ENCODE measurements around the gene LIMS2. TPM values are rescaled to one million over a fixed set of nuclear protein-coding genes. Genes with fewer than 3 reads are reported as not detected.

LIMS2 gene
- polyA plus RNA-seq, 1 donor (not counting 4 experiments of a cell fraction or from before 2014, with no cell fraction given): not detected

DNA sequence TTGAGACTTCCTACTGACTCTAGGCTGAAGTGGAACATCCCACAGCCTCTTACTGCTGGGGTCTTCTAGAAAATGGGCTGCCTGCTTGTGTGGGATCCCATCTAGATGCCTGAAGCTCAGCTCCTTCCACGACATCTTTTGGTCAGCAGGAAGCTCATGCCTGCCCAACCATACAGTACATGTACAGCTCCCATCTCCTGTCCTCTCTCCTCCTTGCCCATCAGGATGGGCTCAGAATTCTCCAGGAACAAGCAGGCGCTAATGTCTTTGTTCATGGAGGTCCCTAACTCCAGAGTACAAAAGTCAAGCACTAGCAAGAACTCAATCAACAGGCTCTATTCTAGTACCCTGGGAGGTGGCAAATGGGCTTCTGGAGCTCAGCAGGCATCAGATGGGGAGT lies 61.1 kb downstream of the LIMS2 start:
- Histone ChIP-seq H3K27me3 (ENCODE audit: control insufficient read depth, extremely low read depth, insufficient read depth, low read length) (no peaks in the 10 kb centered on the region), H3K9me3 (ENCODE audit: control insufficient read depth, low read depth, low read length) (no peaks in the 10 kb centered on the region), H3K4me1 (ENCODE audit: control insufficient read depth, extremely low read depth, insufficient read depth, low read length) (peaks cover 3% of the 10 kb centered on the region), H3K79me2 (ENCODE audit: control insufficient read depth, insufficient read depth, low read length) (no peaks in the 10 kb centered on the region), H3K9ac (ENCODE audit: control insufficient read depth, extremely low read depth, insufficient read depth, low read length) (no peak overlapping the region), H3K36me3 (ENCODE audit: control insufficient read depth in 2 of 2, extremely low read depth in 1 of 2, insufficient read depth in 2 of 2, low read length in 2 of 2) (no peaks in the 10 kb centered on the region), H2AFZ (ENCODE audit: control insufficient read depth, low read length) (no peak overlapping the region), H3K27ac (ENCODE audit: control insufficient read depth, insufficient read depth, low read length) (no peak overlapping the region), H3K4me3 (ENCODE audit: control insufficient read depth in 2 of 3, extremely low read depth in 1 of 3, insufficient read depth in 2 of 3, low read depth in 1 of 3, low read length in 3 of 3) (no peak overlapping the region), H3K4me2 (ENCODE audit: control insufficient read depth, extremely low read depth, insufficient read depth, low read depth, low read length) (no peak overlapping the region), H3K9me1 (ENCODE audit: control insufficient read depth, extremely low read depth, insufficient read depth, low read length) (no peaks in the 10 kb centered on the region), H4K20me1 (ENCODE audit: control insufficient read depth, extremely low read depth, insufficient read depth, low read length) (no peaks in the 10 kb centered on the region)
- FAIRE-seq: no peak
- dilution Hi-C loops (cut with MboI; ENCODE audit: extremely low pct_ligation_motif_present, low sequenced_read_pairs): no loop called here
- DNase-seq (ENCODE audit: low read depth, low spot score): no peak
- TF ChIP-seq EZH2 (IDR thresholded peaks at IDR 0.05; ENCODE audit: low read length): no peak
- TF ChIP-seq, protein P1, sequence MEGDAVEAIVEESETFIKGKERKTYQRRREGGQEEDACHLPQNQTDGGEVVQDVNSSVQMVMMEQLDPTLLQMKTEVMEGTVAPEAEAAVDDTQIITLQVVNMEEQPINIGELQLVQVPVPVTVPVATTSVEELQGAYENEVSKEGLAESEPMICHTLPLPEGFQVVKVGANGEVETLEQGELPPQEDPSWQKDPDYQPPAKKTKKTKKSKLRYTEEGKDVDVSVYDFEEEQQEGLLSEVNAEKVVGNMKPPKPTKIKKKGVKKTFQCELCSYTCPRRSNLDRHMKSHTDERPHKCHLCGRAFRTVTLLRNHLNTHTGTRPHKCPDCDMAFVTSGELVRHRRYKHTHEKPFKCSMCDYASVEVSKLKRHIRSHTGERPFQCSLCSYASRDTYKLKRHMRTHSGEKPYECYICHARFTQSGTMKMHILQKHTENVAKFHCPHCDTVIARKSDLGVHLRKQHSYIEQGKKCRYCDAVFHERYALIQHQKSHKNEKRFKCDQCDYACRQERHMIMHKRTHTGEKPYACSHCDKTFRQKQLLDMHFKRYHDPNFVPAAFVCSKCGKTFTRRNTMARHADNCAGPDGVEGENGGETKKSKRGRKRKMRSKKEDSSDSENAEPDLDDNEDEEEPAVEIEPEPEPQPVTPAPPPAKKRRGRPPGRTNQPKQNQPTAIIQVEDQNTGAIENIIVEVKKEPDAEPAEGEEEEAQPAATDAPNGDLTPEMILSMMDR (optimal IDR thresholded peaks at IDR 0.05 in 1 of 3, IDR thresholded peaks at IDR 0.05 in 1 of 3, conservative IDR thresholded peaks at IDR 0.05 in 1 of 3; ENCODE audit: extremely low read depth in 1 of 3, insufficient read depth in 2 of 3, low read length in 3 of 3): no peak

DNA sequence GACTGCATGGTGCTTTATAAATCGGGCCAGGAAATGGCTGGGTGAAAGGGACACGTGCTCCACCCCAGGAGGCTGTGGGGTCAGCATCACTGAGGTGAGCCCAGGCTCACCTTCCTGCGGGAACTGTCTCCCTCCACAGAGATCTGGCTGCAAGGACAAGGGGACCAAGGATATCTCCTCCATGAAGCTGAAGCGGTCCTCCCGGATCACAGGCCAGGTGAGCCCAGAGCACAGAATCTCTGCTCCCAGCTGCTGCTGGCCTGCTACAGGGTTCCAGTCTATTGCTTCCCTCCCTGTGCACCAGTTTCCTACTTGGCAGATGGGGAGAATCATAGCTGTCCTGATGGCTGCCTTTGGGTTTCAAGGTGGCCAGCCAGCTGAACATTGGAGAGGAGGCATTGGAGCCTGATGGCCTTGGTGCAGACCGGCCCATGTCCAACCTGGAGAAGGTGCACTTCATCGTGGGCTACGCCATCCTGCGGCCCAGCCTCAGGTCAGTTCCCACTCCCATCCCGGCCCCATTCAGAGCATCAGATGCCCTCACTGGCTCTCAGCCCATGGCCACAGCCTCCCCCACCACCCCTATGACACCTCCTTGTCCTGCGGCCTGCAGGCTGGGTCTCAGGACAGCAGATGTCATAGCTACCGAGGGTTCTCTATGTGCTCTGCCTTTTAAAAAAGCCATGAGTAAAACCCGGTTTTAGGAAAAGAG lies 63.1 kb downstream of the LIMS2 start:
- no peak overlapping the region for H2AFZ ChIP-seq (ENCODE audit: control insufficient read depth, low read length)
- no peaks in the 10 kb centered on the region for H3K36me3 ChIP-seq (ENCODE audit: control insufficient read depth in 2 of 2, extremely low read depth in 1 of 2, insufficient read depth in 2 of 2, low read length in 2 of 2)
- peaks cover 3% of the 10 kb centered on the region for H3K4me1 ChIP-seq (ENCODE audit: control insufficient read depth, extremely low read depth, insufficient read depth, low read length)
- no peak for DNase-seq (ENCODE audit: low read depth, low spot score)
- H3K9me1 ChIP-seq (ENCODE audit: control insufficient read depth, extremely low read depth, insufficient read depth, low read length): no peaks in the 10 kb centered on the region
- TF ChIP-seq, protein P1 (optimal IDR thresholded peaks at IDR 0.05 in 1 of 3, IDR thresholded peaks at IDR 0.05 in 1 of 3, conservative IDR thresholded peaks at IDR 0.05 in 1 of 3; ENCODE audit: extremely low read depth in 1 of 3, insufficient read depth in 2 of 3, low read length in 3 of 3): no peak
- TF ChIP-seq EZH2 (IDR thresholded peaks at IDR 0.05; ENCODE audit: low read length): no peak
- FAIRE-seq: no peak
- H3K9ac ChIP-seq (ENCODE audit: control insufficient read depth, extremely low read depth, insufficient read depth, low read length): no peak overlapping the region
- no peaks in the 10 kb centered on the region for H4K20me1 ChIP-seq (ENCODE audit: control insufficient read depth, extremely low read depth, insufficient read depth, low read length)
- H3K27me3 ChIP-seq (ENCODE audit: control insufficient read depth, extremely low read depth, insufficient read depth, low read length): no peaks in the 10 kb centered on the region
- H3K27ac ChIP-seq (ENCODE audit: control insufficient read depth, insufficient read depth, low read length): no peak overlapping the region
- H3K79me2 ChIP-seq (ENCODE audit: control insufficient read depth, insufficient read depth, low read length): no peaks in the 10 kb centered on the region
- no peak overlapping the region for H3K4me3 ChIP-seq (ENCODE audit: control insufficient read depth in 2 of 3, extremely low read depth in 1 of 3, insufficient read depth in 2 of 3, low read depth in 1 of 3, low read length in 3 of 3)
- H3K4me2 ChIP-seq (ENCODE audit: control insufficient read depth, extremely low read depth, insufficient read depth, low read depth, low read length): no peak overlapping the region
- H3K9me3 ChIP-seq (ENCODE audit: control insufficient read depth, low read depth, low read length): no peaks in the 10 kb centered on the region
- dilution Hi-C loops (cut with MboI; ENCODE audit: extremely low pct_ligation_motif_present, low sequenced_read_pairs): no loop called here
